ENCODE results near the gene NFKB2.
A peak's percentile ranks its signal among the peaks of the same experiment; 100 is the strongest.

NFKB2 gene

GRCh38 chr10:102389894-102390293 is 5.6 kb upstream of the NFKB2 start:
- no peak for TF ChIP-seq POLR2AphosphoS5 (IDR thresholded peaks at IDR 0.05; ENCODE audit: low read depth)
- TF ChIP-seq, protein P1, sequence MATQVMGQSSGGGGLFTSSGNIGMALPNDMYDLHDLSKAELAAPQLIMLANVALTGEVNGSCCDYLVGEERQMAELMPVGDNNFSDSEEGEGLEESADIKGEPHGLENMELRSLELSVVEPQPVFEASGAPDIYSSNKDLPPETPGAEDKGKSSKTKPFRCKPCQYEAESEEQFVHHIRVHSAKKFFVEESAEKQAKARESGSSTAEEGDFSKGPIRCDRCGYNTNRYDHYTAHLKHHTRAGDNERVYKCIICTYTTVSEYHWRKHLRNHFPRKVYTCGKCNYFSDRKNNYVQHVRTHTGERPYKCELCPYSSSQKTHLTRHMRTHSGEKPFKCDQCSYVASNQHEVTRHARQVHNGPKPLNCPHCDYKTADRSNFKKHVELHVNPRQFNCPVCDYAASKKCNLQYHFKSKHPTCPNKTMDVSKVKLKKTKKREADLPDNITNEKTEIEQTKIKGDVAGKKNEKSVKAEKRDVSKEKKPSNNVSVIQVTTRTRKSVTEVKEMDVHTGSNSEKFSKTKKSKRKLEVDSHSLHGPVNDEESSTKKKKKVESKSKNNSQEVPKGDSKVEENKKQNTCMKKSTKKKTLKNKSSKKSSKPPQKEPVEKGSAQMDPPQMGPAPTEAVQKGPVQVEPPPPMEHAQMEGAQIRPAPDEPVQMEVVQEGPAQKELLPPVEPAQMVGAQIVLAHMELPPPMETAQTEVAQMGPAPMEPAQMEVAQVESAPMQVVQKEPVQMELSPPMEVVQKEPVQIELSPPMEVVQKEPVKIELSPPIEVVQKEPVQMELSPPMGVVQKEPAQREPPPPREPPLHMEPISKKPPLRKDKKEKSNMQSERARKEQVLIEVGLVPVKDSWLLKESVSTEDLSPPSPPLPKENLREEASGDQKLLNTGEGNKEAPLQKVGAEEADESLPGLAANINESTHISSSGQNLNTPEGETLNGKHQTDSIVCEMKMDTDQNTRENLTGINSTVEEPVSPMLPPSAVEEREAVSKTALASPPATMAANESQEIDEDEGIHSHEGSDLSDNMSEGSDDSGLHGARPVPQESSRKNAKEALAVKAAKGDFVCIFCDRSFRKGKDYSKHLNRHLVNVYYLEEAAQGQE (IDR thresholded peaks at IDR 0.05; ENCODE audit: insufficient replicate concordance, low read depth): no peak
- no peak for TF ChIP-seq GABPA (IDR thresholded peaks at IDR 0.05; ENCODE audit: low read depth)
- TF ChIP-seq SPI1 (IDR thresholded peaks at IDR 0.05; ENCODE audit: borderline replicate concordance, low read depth): no peak
- TF ChIP-seq, protein P2, sequence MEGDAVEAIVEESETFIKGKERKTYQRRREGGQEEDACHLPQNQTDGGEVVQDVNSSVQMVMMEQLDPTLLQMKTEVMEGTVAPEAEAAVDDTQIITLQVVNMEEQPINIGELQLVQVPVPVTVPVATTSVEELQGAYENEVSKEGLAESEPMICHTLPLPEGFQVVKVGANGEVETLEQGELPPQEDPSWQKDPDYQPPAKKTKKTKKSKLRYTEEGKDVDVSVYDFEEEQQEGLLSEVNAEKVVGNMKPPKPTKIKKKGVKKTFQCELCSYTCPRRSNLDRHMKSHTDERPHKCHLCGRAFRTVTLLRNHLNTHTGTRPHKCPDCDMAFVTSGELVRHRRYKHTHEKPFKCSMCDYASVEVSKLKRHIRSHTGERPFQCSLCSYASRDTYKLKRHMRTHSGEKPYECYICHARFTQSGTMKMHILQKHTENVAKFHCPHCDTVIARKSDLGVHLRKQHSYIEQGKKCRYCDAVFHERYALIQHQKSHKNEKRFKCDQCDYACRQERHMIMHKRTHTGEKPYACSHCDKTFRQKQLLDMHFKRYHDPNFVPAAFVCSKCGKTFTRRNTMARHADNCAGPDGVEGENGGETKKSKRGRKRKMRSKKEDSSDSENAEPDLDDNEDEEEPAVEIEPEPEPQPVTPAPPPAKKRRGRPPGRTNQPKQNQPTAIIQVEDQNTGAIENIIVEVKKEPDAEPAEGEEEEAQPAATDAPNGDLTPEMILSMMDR (IDR thresholded peaks at IDR 0.05; ENCODE audit: insufficient read depth, low read length): no peak
- Histone ChIP-seq H3K27me3 (ENCODE audit: insufficient read depth, poor library complexity, severe bottlenecking) (peaks cover 11% of the 10 kb centered on the region), H3K27ac (replicated peaks) (no peak overlapping the region), H3K4me3 (replicated peaks; ENCODE audit: insufficient read depth, low read length) (no peak overlapping the region)
- no peak for DNase-seq (ENCODE audit: low read depth in 1 of 2, low spot score in 1 of 2)

GRCh38 chr10:102392306-102392705 is 3.2 kb upstream of the NFKB2 start:
- no peak overlapping the region for H3K4me3 ChIP-seq (replicated peaks; ENCODE audit: insufficient read depth, low read length)
- no peak overlapping the region for H3K27ac ChIP-seq (replicated peaks)
- TF ChIP-seq SPI1 (IDR thresholded peaks at IDR 0.05; ENCODE audit: borderline replicate concordance, low read depth) (no peak), GABPA (IDR thresholded peaks at IDR 0.05; ENCODE audit: low read depth) (no peak), POLR2AphosphoS5 (IDR thresholded peaks at IDR 0.05; ENCODE audit: low read depth) (no peak)
- TF ChIP-seq, protein P2 (IDR thresholded peaks at IDR 0.05; ENCODE audit: insufficient read depth, low read length): no peak
- TF ChIP-seq, protein P1 (IDR thresholded peaks at IDR 0.05; ENCODE audit: insufficient replicate concordance, low read depth): no peak
- no peak for DNase-seq (ENCODE audit: low read depth in 1 of 2, low spot score in 1 of 2)
- peaks cover 11% of the 10 kb centered on the region for H3K27me3 ChIP-seq (ENCODE audit: insufficient read depth, poor library complexity, severe bottlenecking)

GRCh38 chr10:102393411-102394078 is 2.0 kb upstream of the NFKB2 start:
- Histone ChIP-seq H3K27me3 (ENCODE audit: insufficient read depth, poor library complexity, severe bottlenecking) (peaks cover 11% of the 10 kb centered on the region), H3K27ac (replicated peaks) (peak overlapping the region; percentile 79), H3K4me3 (replicated peaks; ENCODE audit: insufficient read depth, low read length) (peak overlapping the region; percentile 75)
- DNase-seq (ENCODE audit: low read depth in 1 of 2, low spot score in 1 of 2): no peak
- TF ChIP-seq GABPA (IDR thresholded peaks at IDR 0.05; ENCODE audit: low read depth): no peak
- no peak for TF ChIP-seq POLR2AphosphoS5 (IDR thresholded peaks at IDR 0.05; ENCODE audit: low read depth)
- TF ChIP-seq, protein P2 (IDR thresholded peaks at IDR 0.05; ENCODE audit: insufficient read depth, low read length): peak; percentile 64
- TF ChIP-seq, protein P1 (IDR thresholded peaks at IDR 0.05; ENCODE audit: insufficient replicate concordance, low read depth): no peak

Measured in HL-60 (cell line).